LNCaP clone FGC (cell line): ENCODE data around the gene C11orf86.

ENCODE experiments used
- DNase-seq: peaks from one replicate; pipeline ENCODE4 v3.0.0-alpha.2; 2011; ENCODE audit warnings: low read depth
- H3K4me3 ChIP-seq: 2 replicates; pipeline ENCODE4 v1.5.1; 2011; ENCODE audit warnings: mild to moderate bottlenecking, low read depth, low read length, control low read depth
- TF ChIP-seq, protein P1 (sequence below): IDR thresholded peaks from 2 replicates; pipeline ENCODE4 v1.5.1; 2012; ENCODE audit warnings: mild to moderate bottlenecking; ENCODE audit not compliant: control insufficient read depth, insufficient read depth; ENCODE audit errors: extremely low read depth

C11orf86 gene

DNA sequence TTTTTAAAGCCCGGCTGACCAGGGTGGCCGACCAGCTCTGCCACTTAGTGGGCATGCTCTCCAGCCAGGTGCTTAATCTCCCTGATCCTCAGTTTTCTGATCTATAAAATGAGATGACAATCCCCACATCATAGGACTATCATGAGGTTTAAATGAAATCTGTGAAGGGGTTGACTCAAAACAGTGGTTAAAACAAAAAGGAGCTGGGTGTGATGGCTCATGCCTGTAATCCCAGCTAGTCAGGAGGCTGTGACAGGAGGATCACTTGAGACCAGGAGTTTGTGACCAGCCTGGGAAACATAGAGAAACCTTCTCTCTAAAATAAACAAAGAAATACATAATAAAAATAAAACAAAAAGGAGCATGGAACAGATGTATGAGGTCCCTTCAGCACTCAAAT is 3.6 kb upstream of the C11orf86 start:
- TF ChIP-seq, protein P1, sequence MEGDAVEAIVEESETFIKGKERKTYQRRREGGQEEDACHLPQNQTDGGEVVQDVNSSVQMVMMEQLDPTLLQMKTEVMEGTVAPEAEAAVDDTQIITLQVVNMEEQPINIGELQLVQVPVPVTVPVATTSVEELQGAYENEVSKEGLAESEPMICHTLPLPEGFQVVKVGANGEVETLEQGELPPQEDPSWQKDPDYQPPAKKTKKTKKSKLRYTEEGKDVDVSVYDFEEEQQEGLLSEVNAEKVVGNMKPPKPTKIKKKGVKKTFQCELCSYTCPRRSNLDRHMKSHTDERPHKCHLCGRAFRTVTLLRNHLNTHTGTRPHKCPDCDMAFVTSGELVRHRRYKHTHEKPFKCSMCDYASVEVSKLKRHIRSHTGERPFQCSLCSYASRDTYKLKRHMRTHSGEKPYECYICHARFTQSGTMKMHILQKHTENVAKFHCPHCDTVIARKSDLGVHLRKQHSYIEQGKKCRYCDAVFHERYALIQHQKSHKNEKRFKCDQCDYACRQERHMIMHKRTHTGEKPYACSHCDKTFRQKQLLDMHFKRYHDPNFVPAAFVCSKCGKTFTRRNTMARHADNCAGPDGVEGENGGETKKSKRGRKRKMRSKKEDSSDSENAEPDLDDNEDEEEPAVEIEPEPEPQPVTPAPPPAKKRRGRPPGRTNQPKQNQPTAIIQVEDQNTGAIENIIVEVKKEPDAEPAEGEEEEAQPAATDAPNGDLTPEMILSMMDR, result no peak
- DNase-seq, result no peak
- H3K4me3 ChIP-seq, result no peak overlapping the region

DNA sequence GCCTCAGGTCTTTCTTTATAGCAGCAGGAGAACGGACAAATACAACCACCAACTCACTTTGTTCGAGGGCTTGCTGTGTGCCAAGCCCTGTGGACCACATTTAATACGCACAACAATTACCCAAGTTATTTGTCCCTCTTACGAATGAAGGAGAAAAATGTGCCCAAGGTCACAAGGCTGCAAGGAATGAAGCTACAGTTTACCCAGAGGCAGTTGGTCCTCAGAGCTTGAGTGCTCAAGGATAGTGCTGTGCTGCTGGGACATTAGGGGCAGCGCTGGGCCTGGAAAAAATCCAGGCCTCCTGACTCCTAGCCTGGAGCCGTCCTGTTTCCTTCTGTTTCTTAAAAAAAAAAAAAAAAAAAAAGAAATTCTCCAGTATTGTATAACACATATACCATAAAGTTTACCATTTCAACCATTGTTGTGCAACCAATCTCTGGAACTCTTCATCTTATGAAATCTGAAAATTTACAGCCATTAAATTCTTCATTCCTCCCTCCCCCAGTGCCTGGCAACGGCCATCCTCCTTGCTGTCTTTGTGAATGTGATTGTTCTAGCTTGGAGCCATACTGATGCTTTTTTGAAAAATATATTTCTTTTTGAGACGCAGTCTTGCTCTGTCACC is 1.0 kb upstream of the C11orf86 start:
- no peak overlapping the region for H3K4me3 ChIP-seq
- TF ChIP-seq, protein P1, result no peak
- DNase-seq, result no peak

DNA sequence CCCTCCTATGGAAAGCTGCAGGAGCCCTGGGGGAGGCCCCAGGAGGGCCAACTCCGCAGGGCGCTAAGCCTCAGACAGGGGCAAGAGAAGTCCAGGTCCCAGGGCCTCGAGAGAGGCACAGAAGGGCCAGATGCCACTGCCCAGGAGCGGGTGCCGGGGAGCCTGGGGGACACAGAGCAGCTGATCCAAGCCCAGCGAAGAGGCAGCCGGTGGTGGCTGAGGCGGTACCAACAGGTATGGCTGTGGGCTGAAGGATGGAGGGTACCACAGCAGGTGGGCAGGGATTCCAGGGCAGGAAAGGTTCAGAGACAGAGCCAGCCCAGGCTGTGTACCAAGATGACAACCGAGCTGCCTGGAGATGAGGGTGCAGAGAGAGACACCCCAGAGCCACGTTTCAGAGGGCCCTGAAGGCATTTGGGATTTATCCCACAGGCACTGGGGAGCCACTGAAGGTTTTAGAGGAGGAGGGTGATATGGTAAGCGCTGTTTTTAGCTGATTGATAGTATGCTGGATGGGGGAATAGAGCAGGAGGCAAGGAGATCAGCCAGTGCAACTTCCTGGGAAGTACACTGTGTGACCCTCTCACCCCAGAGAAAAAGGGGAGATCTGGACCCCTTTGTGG is 412 bp downstream of the C11orf86 start:
- no peak for DNase-seq
- TF ChIP-seq, protein P1, result no peak
- no peak overlapping the region for H3K4me3 ChIP-seq

DNA sequence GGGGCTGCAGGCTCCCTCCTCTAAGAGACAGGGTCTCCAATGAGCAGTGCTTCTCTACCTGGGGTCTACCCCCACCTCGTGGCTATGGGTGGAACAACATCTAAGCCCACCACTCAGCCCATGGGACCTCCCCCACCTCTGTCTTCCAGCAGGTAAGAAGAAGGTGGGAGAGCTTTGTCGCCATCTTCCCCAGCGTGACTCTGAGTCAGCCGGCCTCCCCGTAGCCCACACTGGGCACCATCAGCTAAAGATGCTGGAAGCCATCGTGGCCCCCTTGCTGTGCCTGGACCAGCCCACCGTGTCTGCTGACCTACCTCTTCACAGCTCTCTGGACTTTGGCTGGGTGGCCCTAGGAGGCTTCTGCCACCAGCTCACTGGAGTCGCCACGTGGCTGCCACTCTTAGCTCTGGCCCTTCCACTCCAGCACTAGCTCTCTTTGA is 944 bp downstream of the C11orf86 start:
- TF ChIP-seq, protein P1, result peak; percentile 65
- DNase-seq, result no peak
- no peak overlapping the region for H3K4me3 ChIP-seq

DNA sequence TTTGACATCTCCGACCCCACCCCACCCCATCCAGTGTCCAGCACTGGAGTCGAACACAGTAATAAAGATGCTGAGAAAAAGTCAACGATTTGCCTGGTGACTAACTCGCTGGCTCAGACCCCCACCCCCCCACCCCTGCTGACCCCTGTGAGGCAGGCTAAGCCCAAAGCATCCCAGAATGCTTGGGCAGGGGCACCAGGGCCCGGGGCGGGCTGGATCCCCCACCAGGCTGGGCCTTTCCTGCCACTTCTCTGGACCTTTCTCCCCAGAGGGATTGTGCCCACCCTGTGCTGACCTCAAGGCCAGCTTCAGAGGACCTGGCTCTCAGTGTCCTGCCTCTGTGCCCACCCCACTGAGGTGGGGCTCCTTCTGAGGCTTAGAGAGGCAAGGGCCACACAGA is 1.8 kb downstream of the C11orf86 start:
- TF ChIP-seq, protein P1, result no peak
- H3K4me3 ChIP-seq, result no peak overlapping the region
- DNase-seq, result no peak

DNA sequence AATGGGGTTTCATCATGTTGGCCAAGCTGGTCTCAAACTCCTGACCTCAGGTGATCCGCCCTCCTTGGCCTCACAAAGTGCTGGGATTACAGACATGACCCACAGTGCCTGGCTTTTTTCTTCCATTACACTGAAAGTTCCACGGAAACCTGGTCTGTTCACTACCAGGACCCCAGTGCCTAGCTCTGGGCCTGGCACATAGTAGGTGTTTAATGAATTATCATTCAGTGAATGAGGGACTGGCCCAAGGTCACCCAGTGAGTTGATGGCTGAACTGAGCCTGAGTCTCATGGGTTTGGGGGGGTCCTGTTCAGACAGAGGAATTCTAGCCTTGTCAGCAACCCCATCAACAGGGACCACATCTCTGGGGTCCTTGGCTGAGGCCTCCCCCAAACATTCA is 3.1 kb downstream of the C11orf86 start:
- DNase-seq, result no peak
- TF ChIP-seq, protein P1, result no peak
- no peak overlapping the region for H3K4me3 ChIP-seq

DNA sequence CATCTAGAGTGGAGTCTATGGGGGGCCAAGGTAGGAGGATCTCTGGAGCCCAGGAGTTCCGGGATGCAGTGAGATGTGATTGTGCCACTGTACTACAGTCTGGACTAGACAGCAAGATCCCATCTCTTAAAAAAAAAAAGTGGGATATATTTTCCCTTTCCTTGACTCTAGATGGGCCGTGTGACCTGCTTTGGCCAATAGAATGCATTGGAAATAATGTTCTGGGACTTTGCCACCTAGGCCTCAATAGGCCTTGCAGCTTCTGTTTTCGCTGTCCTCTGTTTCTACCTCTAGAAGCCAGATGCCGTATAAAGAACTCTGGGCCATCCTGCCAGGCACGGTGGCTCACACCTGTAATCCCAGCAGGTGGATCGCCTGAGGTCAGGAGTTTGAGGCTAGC is 3.6 kb downstream of the C11orf86 start:
- DNase-seq, result no peak
- H3K4me3 ChIP-seq, result no peak overlapping the region
- TF ChIP-seq, protein P1, result no peak
